Measurements from ENCODE around the gene ZNF235. TPM values are rescaled to one million over a fixed set of nuclear protein-coding genes. Genes with fewer than 3 reads are reported as not detected.
"Not testable (repeated sequence)": the region's sequence is repeated elsewhere in the genome, so short reads cannot be mapped to it uniquely, and the experiment has no call there.

Gene ZNF235
- total RNA-seq, 2 experiments from 2014 or later = 2.4 TPM

DNA sequence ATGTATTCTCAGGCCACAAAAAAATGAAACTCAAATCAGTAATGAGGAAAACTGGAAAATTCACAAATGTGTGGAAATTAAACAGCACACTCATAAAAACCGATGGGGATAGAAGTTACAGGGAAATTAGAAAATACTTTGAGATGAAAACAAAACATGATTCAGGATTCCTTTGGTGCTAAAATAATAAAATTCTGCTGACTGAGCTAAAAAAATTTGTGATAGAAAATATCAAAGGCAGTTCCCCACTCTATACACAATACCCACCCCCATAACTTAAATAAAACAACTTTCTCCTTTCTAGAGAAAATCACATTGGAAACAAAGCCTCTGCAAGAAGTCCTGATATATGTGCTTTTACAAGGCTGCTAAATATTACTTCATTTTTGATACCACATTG is 46.7 kb downstream of the ZNF235 start:
- Histone ChIP-seq H3K4me3 (ENCODE audit: low read length) (no peak overlapping the region), H3K9me3 (ENCODE audit: control insufficient read depth in 1 of 2, insufficient read depth in 1 of 2, low read length in 2 of 2) (peaks cover 38 to 91% of the 10 kb centered on the region in 2 experiments), H3K36me3 (ENCODE audit: insufficient read depth, low read length) (no peaks in the 10 kb centered on the region), H3K27me3 (ENCODE audit: control insufficient read depth in 1 of 2, insufficient read depth in 2 of 2, low read length in 2 of 2) (no peaks in the 10 kb centered on the region), H3K4me1 (ENCODE audit: insufficient read depth, low read length) (peaks cover 3% of the 10 kb centered on the region), H3K27ac (ENCODE audit: low read depth in 1 of 2, low read length in 2 of 2) (no peak overlapping the region)
- ATAC-seq (ENCODE audit: poor library complexity) = no peak
- intact Hi-C loops (cut with DNase I, micrococcal nuclease) = no loop called here
- ChIA-PET POLR2A (no interaction called here), CTCF (no interaction called here)
- Mint-ChIP-seq H3K27ac (no peak overlapping the region), H3K4me1 (ENCODE audit: low read depth) (peaks cover 13% of the 10 kb centered on the region), H3K4me3 (no peak overlapping the region), H3K27me3 (no peaks in the 10 kb centered on the region), H3K9me3 (peaks cover 34% of the 10 kb centered on the region), H3K36me3 (ENCODE audit: low read depth) (peaks cover 84% of the 10 kb centered on the region)
- no peak for DNase-seq
- TF ChIP-seq, protein P1, sequence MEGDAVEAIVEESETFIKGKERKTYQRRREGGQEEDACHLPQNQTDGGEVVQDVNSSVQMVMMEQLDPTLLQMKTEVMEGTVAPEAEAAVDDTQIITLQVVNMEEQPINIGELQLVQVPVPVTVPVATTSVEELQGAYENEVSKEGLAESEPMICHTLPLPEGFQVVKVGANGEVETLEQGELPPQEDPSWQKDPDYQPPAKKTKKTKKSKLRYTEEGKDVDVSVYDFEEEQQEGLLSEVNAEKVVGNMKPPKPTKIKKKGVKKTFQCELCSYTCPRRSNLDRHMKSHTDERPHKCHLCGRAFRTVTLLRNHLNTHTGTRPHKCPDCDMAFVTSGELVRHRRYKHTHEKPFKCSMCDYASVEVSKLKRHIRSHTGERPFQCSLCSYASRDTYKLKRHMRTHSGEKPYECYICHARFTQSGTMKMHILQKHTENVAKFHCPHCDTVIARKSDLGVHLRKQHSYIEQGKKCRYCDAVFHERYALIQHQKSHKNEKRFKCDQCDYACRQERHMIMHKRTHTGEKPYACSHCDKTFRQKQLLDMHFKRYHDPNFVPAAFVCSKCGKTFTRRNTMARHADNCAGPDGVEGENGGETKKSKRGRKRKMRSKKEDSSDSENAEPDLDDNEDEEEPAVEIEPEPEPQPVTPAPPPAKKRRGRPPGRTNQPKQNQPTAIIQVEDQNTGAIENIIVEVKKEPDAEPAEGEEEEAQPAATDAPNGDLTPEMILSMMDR (IDR thresholded peaks at IDR 0.05) = no peak

DNA sequence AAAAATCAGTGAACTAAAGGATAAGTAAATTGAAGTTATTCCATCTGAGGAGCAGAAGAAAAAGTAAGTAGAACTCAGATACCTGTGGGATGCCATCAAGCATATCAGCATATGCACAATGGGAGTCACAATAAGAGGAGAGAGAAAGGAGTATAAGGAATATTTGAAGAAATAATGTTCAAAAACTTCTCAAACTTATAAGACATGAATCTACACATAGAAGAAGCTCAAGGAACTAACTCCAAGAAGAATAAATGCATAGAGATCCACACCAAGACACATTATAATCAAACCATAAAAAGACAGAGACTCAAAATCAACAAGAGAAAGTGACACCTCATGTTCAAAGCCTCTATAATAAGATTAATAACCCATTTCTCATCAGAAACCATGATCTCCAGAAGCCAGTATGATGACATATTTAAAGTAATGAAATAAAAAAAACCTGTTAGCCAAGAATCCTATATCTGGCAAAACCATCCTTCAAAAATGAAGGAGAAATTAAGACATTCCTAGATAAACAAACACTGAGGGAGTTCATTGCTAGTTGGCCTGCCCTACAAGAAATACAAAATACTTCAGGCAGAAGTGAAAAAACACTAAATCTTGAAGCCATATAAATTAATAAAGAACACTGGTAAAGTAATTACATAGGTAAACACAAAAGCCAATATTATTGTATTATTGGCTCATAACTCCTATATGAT is 49.0 kb downstream of the ZNF235 start:
- CTCF ChIA-PET = no interaction called here
- H3K27ac ChIP-seq (ENCODE audit: low read depth in 1 of 2, low read length in 2 of 2) = no peak overlapping the region
- Mint-ChIP-seq H3K4me3 (no peak overlapping the region), H3K9me3 (peaks cover 30% of the 10 kb centered on the region), H3K36me3 (ENCODE audit: low read depth) (peaks cover 91% of the 10 kb centered on the region), H3K27ac (no peak overlapping the region), H3K27me3 (no peaks in the 10 kb centered on the region), H3K4me1 (ENCODE audit: low read depth) (peaks cover 13% of the 10 kb centered on the region)
- POLR2A ChIA-PET = no interaction called here
- TF ChIP-seq, protein P1 (IDR thresholded peaks at IDR 0.05) = no peak
- no peaks in the 10 kb centered on the region for H3K36me3 ChIP-seq (ENCODE audit: insufficient read depth, low read length)
- no peak overlapping the region for H3K4me3 ChIP-seq (ENCODE audit: low read length)
- H3K27me3 ChIP-seq (ENCODE audit: control insufficient read depth in 1 of 2, insufficient read depth in 2 of 2, low read length in 2 of 2) = no peaks in the 10 kb centered on the region
- peaks cover 3% of the 10 kb centered on the region for H3K4me1 ChIP-seq (ENCODE audit: insufficient read depth, low read length)
- intact Hi-C loops (cut with DNase I, micrococcal nuclease) = no loop called here
- DNase-seq = no peak
- H3K9me3 ChIP-seq (ENCODE audit: control insufficient read depth in 1 of 2, insufficient read depth in 1 of 2, low read length in 2 of 2) = peaks cover 23 to 90% of the 10 kb centered on the region in 2 experiments
- no peak for ATAC-seq (ENCODE audit: poor library complexity)

DNA sequence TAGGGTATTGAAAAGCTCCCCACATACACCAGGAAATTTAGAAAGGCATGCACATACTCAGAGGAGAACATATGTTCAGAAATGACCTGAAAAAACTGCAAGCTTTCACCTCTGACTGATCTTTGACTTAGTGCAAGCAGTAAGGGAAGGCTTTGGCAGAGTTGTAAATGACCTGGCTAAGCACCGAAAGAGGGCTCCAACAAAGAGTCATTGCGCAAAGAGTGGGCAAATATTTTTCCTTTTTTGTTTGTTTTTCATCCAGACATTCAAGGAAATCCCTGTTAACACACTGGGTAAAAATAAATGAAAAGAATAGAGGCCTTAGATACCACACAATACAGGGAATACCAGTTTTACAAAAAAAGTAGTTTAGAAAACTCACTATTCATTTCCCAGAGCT is 50.3 kb downstream of the ZNF235 start:
- Mint-ChIP-seq H3K4me1 (ENCODE audit: low read depth) (peaks cover under 1% of the 10 kb centered on the region), H3K27me3 (no peaks in the 10 kb centered on the region), H3K4me3 (no peak overlapping the region), H3K9me3 (peaks cover 39% of the 10 kb centered on the region), H3K27ac (no peak overlapping the region), H3K36me3 (ENCODE audit: low read depth) (peaks cover 91% of the 10 kb centered on the region)
- ChIA-PET CTCF (no interaction called here), POLR2A (no interaction called here)
- ATAC-seq (ENCODE audit: poor library complexity) (no peak), DNase-seq (no peak)
- TF ChIP-seq, protein P1 (IDR thresholded peaks at IDR 0.05) = no peak
- intact Hi-C loops (cut with DNase I, micrococcal nuclease) = no loop called here
- no peaks in the 10 kb centered on the region for H3K27me3 ChIP-seq (ENCODE audit: control insufficient read depth in 1 of 2, insufficient read depth in 2 of 2, low read length in 2 of 2)
- H3K4me3 ChIP-seq (ENCODE audit: low read length) = no peak overlapping the region
- H3K27ac ChIP-seq (ENCODE audit: low read depth in 1 of 2, low read length in 2 of 2) = no peak overlapping the region
- peaks cover 12 to 89% of the 10 kb centered on the region in 2 experiments for H3K9me3 ChIP-seq (ENCODE audit: control insufficient read depth in 1 of 2, insufficient read depth in 1 of 2, low read length in 2 of 2)
- no peaks in the 10 kb centered on the region for H3K36me3 ChIP-seq (ENCODE audit: insufficient read depth, low read length)
- no peaks in the 10 kb centered on the region for H3K4me1 ChIP-seq (ENCODE audit: insufficient read depth, low read length)

DNA sequence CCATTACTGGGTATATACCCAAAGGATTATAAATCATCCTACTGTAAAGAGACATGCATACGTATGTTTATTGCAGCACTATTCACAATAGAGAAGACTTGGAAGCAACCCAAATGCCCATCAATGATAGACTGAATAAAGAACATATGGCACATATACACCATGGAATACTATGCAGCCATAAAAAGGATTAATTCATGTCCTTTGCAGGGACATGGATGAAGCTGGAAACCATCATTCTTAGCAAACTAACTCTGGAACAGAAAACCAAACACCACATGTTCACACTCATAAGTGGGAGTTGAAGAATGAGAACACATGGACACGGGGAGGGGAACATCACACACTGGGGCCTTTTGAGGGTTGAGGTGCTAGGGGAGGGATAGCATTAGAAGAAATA is 51.4 kb downstream of the ZNF235 start:
- Mint-ChIP-seq H3K9me3 (peaks cover 37% of the 10 kb centered on the region), H3K36me3 (ENCODE audit: low read depth) (peaks cover 95% of the 10 kb centered on the region)
- ATAC-seq (ENCODE audit: poor library complexity); H3K27ac ChIP-seq (ENCODE audit: low read depth in 1 of 2, low read length in 2 of 2); H3K27ac Mint-ChIP-seq; intact Hi-C loops (cut with DNase I, micrococcal nuclease); POLR2A ChIA-PET; DNase-seq; H3K4me3 Mint-ChIP-seq; H3K4me3 ChIP-seq (ENCODE audit: low read length); H3K27me3 Mint-ChIP-seq; H3K27me3 ChIP-seq (ENCODE audit: control insufficient read depth in 1 of 2, insufficient read depth in 2 of 2, low read length in 2 of 2); CTCF ChIA-PET; H3K4me1 Mint-ChIP-seq (ENCODE audit: low read depth); H3K36me3 ChIP-seq (ENCODE audit: insufficient read depth, low read length); H3K4me1 ChIP-seq (ENCODE audit: insufficient read depth, low read length): not testable (repeated sequence)
- H3K9me3 ChIP-seq (ENCODE audit: control insufficient read depth in 1 of 2, insufficient read depth in 1 of 2, low read length in 2 of 2) = peaks cover 15 to 93% of the 10 kb centered on the region in 2 experiments

DNA sequence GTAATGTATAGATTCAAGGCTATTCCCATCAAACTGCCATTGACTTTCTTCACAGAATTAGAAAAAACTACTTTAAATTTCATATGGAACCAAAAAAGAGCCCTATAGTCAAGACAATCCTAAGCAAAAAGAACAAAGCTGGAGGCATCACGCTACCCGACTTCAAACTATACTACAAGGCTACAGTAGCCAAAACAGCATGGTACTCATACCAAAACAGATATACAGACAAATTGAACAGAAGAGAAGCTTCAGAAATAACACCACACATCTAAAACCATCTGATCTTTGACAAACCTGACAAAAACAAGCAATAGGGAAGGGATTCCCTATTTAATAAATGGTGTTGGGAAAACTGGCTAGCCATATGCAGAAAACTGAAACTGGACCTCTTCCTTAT is 52.5 kb downstream of the ZNF235 start:
- H3K27me3 Mint-ChIP-seq; intact Hi-C loops (cut with DNase I, micrococcal nuclease); H3K27me3 ChIP-seq (ENCODE audit: control insufficient read depth in 1 of 2, insufficient read depth in 2 of 2, low read length in 2 of 2); H3K4me1 Mint-ChIP-seq (ENCODE audit: low read depth); POLR2A ChIA-PET; ATAC-seq (ENCODE audit: poor library complexity); H3K4me3 ChIP-seq (ENCODE audit: low read length); DNase-seq; H3K27ac Mint-ChIP-seq; H3K36me3 ChIP-seq (ENCODE audit: insufficient read depth, low read length); H3K4me3 Mint-ChIP-seq; H3K27ac ChIP-seq (ENCODE audit: low read depth in 1 of 2, low read length in 2 of 2); H3K4me1 ChIP-seq (ENCODE audit: insufficient read depth, low read length); CTCF ChIA-PET: not testable (repeated sequence)
- peaks cover 17 to 92% of the 10 kb centered on the region in 2 experiments for H3K9me3 ChIP-seq (ENCODE audit: control insufficient read depth in 1 of 2, insufficient read depth in 1 of 2, low read length in 2 of 2)
- H3K36me3 Mint-ChIP-seq (ENCODE audit: low read depth) = peaks cover 94% of the 10 kb centered on the region
- H3K9me3 Mint-ChIP-seq = peaks cover 30% of the 10 kb centered on the region
